GM12873 (cell line): ENCODE results near the gene MYO18A.

Source experiments
- CTCF ChIP-seq: IDR thresholded peaks from 2 replicates; pipeline ENCODE4 v1.5.1; 2012; ENCODE audit warnings: low read depth, mild to moderate bottlenecking, moderate library complexity, low read length, control low read depth; ENCODE audit not compliant: insufficient read depth; ENCODE audit errors: missing control alignments

The MYO18A gene

GRCh38 chr17:29131814-29132682 is 48.1 kb downstream of the MYO18A start:
- no peak for TF ChIP-seq CTCF

- TF ChIP-seq CTCF: no peak
Observed at GRCh38 chr17:29129731-29130130, 50.5 kb downstream of the MYO18A start.

GRCh38 chr17:29127840-29128239 is 52.4 kb downstream of the MYO18A start:
- TF ChIP-seq CTCF: no peak

- TF ChIP-seq CTCF: no peak
Observed at GRCh38 chr17:29126268-29126930, 53.8 kb downstream of the MYO18A start.

GRCh38 chr17:29125651-29126050 is 54.5 kb downstream of the MYO18A start:
- TF ChIP-seq CTCF: no peak

GRCh38 chr17:29124925-29125273 is 55.3 kb downstream of the MYO18A start:
- TF ChIP-seq CTCF: no peak

- TF ChIP-seq CTCF: peak; percentile 69
Observed at GRCh38 chr17:29124135-29124924, 55.9 kb downstream of the MYO18A start.
